Neural crest cell (in vitro differentiated cells): ENCODE data around the gene MAGEC2. TPM values are rescaled to one million over a fixed set of nuclear protein-coding genes. Genes with fewer than 3 reads are reported as not detected.

Source experiments
- DNase-seq: peaks from one replicate; pipeline ENCODE4 v3.0.0; 2021; ENCODE audit warnings: low read depth, mixed read lengths, low spot score
- H3K27ac Mint-ChIP-seq: one replicate; pipeline ENCODE4 v1.8.0; 2021; ENCODE audit warnings: mild to moderate bottlenecking, mixed read lengths; ENCODE audit not compliant: unreplicated experiment
- H3K27me3 Mint-ChIP-seq: 2 replicates; pipeline ENCODE4 v1.8.0; 2021; ENCODE audit warnings: low read depth, mild to moderate bottlenecking, mixed read lengths
- H3K36me3 Mint-ChIP-seq: 2 replicates; pipeline ENCODE4 v1.8.0; 2021; ENCODE audit warnings: low read depth, mild to moderate bottlenecking, mixed read lengths
- H3K4me1 Mint-ChIP-seq: 2 replicates; pipeline ENCODE4 v1.8.0; 2021; ENCODE audit warnings: mixed read lengths
- H3K4me3 Mint-ChIP-seq: one replicate; pipeline ENCODE4 v1.8.0; 2021; ENCODE audit warnings: mild to moderate bottlenecking, mixed read lengths
- H3K9me3 Mint-ChIP-seq: 2 replicates; pipeline ENCODE4 v1.8.0; 2021; ENCODE audit warnings: mixed read lengths
- long read RNA-seq: library from polyadenylated mRNA; unstranded; transcript quantifications from one replicate; pipeline ENCODE4 v2.0.0, GENCODE V29; 2020
- total RNA-seq: library from RNA; stranded (reverse); gene quantifications from 2 replicates; pipeline ENCODE4 v1.2.1, GENCODE V29; 2021
- TF ChIP-seq, protein P1 (sequence below): fragments of 200-600 bp; sonication (generic); conservative IDR thresholded peaks from 2 replicates; pipeline ENCODE4 v1.5.0; 2021; ENCODE audit warnings: antibody characterized with exemption, mild to moderate bottlenecking

Gene MAGEC2
- total RNA-seq, result not detected in 2 replicates
- long read RNA-seq, result 0 reads

GRCh38 chrX:142204522-142205433, at the start of gene MAGEC2:
Gene MAGEC2 (minus strand): TSS chrX:142205290. CDS start chrX:142203987, 1,303 bp downstream.
- Mint-ChIP-seq H3K9me3 (peaks cover under 1% of the 10 kb centered on the region), H3K27me3 (no peaks in the 10 kb centered on the region), H3K27ac (no peak within 1 kb of the TSS), H3K4me1 (no peaks in the 10 kb centered on the region), H3K4me3 (no peak within 1 kb of the TSS), H3K36me3 (no peaks in the 10 kb centered on the region)
- no peak for DNase-seq
- TF ChIP-seq, protein P1, sequence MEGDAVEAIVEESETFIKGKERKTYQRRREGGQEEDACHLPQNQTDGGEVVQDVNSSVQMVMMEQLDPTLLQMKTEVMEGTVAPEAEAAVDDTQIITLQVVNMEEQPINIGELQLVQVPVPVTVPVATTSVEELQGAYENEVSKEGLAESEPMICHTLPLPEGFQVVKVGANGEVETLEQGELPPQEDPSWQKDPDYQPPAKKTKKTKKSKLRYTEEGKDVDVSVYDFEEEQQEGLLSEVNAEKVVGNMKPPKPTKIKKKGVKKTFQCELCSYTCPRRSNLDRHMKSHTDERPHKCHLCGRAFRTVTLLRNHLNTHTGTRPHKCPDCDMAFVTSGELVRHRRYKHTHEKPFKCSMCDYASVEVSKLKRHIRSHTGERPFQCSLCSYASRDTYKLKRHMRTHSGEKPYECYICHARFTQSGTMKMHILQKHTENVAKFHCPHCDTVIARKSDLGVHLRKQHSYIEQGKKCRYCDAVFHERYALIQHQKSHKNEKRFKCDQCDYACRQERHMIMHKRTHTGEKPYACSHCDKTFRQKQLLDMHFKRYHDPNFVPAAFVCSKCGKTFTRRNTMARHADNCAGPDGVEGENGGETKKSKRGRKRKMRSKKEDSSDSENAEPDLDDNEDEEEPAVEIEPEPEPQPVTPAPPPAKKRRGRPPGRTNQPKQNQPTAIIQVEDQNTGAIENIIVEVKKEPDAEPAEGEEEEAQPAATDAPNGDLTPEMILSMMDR, result no peak

- no peaks in the 10 kb centered on the region for H3K4me1 Mint-ChIP-seq
- TF ChIP-seq, protein P1, result no peak
- no peaks in the 10 kb centered on the region for H3K36me3 Mint-ChIP-seq
- no peaks in the 10 kb centered on the region for H3K27me3 Mint-ChIP-seq
- no peak overlapping the region for H3K4me3 Mint-ChIP-seq
- DNase-seq, result no peak
- no peak overlapping the region for H3K27ac Mint-ChIP-seq
- peaks cover 5% of the 10 kb centered on the region for H3K9me3 Mint-ChIP-seq
Observed at GRCh38 chrX:142251680-142252079, 46.6 kb upstream of the MAGEC2 start.

DNA sequence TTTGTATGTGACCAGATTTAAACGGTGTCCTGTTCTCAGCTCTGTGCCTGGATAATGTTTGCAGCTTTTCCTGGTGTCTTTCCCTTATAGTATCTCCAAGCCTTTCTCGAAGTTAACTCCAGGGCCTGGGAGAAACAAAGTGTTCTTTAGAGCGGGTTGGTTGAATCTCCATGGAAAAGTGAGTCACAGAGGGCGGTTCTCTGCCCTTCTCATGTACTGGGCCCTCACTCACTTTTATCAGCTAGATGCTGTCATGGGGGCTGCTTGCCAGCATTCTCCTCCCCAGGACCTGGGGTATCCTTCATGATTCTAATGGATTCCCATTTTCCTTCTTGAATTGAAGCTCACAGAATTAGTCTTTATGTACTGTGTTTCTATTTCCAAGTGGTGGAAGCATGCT, 46.1 kb upstream of the MAGEC2 start:
- Mint-ChIP-seq H3K27me3 (no peaks in the 10 kb centered on the region), H3K27ac (no peak overlapping the region), H3K36me3 (no peaks in the 10 kb centered on the region), H3K4me1 (no peaks in the 10 kb centered on the region), H3K9me3 (peaks cover 5% of the 10 kb centered on the region), H3K4me3 (no peak overlapping the region)
- no peak for DNase-seq
- TF ChIP-seq, protein P1, result no peak

DNA sequence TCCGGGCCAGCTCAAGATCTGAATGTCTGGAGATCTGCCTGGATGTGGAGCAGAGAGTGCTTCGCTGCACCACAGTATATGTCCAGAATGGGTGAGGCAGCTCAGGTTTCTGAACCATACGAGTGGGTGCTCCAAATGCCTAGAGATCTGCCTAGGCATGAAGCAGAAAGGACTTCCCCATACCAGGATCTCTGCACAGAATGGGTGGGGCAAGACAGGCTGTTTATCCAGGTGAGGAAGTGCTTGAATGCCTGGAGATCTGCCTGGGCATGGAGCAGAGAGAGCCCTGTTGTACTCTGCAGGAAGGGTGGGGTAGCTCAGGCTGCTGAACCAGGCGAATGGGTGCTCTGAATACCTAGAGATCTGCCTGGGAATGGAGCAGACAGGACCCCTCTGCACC, 45.4 kb upstream of the MAGEC2 start:
- Mint-ChIP-seq H3K27ac (no peak overlapping the region), H3K4me3 (no peak overlapping the region), H3K9me3 (peaks cover 7% of the 10 kb centered on the region), H3K27me3 (no peaks in the 10 kb centered on the region), H3K36me3 (no peaks in the 10 kb centered on the region), H3K4me1 (no peaks in the 10 kb centered on the region)
- TF ChIP-seq, protein P1, result no peak
- no peak for DNase-seq

DNA sequence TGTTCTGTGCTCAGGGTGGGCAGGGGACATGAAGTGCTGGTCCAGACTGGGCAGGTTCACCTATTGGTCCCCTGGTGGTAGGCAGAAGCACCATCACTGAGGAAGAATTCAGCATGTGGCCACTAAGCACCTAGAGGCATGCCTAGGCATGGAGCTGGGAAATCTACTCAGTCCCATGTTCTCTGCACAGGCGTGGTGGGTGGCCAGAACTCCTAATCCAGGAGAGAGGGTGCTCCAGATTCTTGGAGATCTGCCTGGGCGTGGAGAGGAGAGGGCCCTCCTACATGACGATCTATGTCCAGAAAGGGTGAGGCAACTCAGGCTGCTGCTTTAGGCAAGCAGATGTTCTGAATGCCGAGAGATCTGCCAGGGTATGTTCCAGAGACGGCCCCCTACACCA, 44.6 kb upstream of the MAGEC2 start:
- H3K36me3 Mint-ChIP-seq, result no peaks in the 10 kb centered on the region
- no peaks in the 10 kb centered on the region for H3K4me1 Mint-ChIP-seq
- TF ChIP-seq, protein P1, result no peak
- peaks cover 7% of the 10 kb centered on the region for H3K9me3 Mint-ChIP-seq
- no peak overlapping the region for H3K27ac Mint-ChIP-seq
- H3K27me3 Mint-ChIP-seq, result no peaks in the 10 kb centered on the region
- H3K4me3 Mint-ChIP-seq, result no peak overlapping the region
- DNase-seq, result no peak
